Cardiac muscle cell (in vitro differentiated cells and primary cell): Measurements from ENCODE around the gene SNTA1. TPM values are rescaled to one million over a fixed set of nuclear protein-coding genes. Genes with fewer than 3 reads are reported as not detected.

Experiments
- DNase-seq, 2 donors: peaks; one replicate each; pipeline versions ENCODE4 v3.0.0 to v3.0.0-alpha.2; 2010 to 2017; ENCODE audit warnings: low read depth in 1 of 2, low spot score in 1 of 2
- H3K27ac ChIP-seq: fragments of 200-600 bp; sonication (generic); 2 replicates; pipeline ENCODE4 v1.5.1; 2016
- H3K27me3 ChIP-seq: fragments of 200-600 bp; sonication (generic); 2 replicates; pipeline ENCODE4 v1.6.0; 2016; ENCODE audit warnings: control low read depth
- H3K36me3 ChIP-seq: fragments of 200-600 bp; sonication (generic); 2 replicates; pipeline ENCODE4 v1.5.1; 2016; ENCODE audit warnings: control low read depth
- H3K4me1 ChIP-seq: fragments of 200-600 bp; sonication (generic); 2 replicates; pipeline ENCODE4 v1.8.1; 2017; ENCODE audit warnings: low read depth, mild to moderate bottlenecking, mixed run types
- H3K4me3 ChIP-seq: fragments of 200-600 bp; sonication (generic); 2 replicates; pipeline ENCODE4 v1.5.1; 2016; ENCODE audit warnings: mild to moderate bottlenecking
- H3K9me3 ChIP-seq: fragments of 200-600 bp; sonication (generic); 2 replicates; pipeline ENCODE4 v1.5.1; 2017; ENCODE audit warnings: low read depth, mild to moderate bottlenecking, control low read depth
- polyA plus RNA-seq: library from polyadenylated mRNA; unstranded; fragments of >200 nt; fragmentation: Nextera tagmentation; extraction: Ambion mirVana; gene quantifications from 2 replicates; pipeline ENCODE4 v1.2.1, GENCODE V29; 2016
- total RNA-seq: library from RNA; depleted of rRNA; stranded (reverse); fragments of >200 nt; gene quantifications from 2 replicates; pipeline ENCODE4 v1.2.3, GENCODE V29; 2016
- TF ChIP-seq, protein P1 (sequence below): IDR thresholded peaks from 2 replicates; pipeline ENCODE4 v1.5.1; 2012; ENCODE audit warnings: low read depth, mild to moderate bottlenecking, low read length

The SNTA1 gene
- total and polyA plus RNA-seq, 2 experiments from 2014 or later = 329 to 409 TPM

DNA sequence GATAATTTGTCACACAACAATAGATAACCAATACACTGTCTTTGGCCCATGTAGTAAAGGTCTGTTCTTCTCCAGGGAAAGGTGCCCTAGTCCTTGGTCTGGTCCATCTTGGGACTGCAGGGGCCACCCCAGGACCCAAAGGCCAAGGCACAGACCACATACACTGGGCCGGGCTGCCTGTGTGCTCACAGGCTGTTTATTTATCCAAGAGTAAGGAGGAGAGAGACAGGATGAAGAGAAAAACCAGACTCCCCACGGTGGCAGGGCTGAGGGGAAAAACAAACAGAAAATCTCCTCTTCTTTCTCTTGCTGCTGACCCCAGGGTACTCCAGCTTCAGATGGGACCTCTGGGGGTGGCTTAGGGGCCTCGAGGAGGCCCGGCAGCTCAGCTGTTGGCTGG, 35.8 kb downstream of the SNTA1 start:
- peaks cover 55% of the 10 kb centered on the region for H3K36me3 ChIP-seq
- DNase-seq = no peak
- no peaks in the 10 kb centered on the region for H3K9me3 ChIP-seq
- TF ChIP-seq, protein P1, sequence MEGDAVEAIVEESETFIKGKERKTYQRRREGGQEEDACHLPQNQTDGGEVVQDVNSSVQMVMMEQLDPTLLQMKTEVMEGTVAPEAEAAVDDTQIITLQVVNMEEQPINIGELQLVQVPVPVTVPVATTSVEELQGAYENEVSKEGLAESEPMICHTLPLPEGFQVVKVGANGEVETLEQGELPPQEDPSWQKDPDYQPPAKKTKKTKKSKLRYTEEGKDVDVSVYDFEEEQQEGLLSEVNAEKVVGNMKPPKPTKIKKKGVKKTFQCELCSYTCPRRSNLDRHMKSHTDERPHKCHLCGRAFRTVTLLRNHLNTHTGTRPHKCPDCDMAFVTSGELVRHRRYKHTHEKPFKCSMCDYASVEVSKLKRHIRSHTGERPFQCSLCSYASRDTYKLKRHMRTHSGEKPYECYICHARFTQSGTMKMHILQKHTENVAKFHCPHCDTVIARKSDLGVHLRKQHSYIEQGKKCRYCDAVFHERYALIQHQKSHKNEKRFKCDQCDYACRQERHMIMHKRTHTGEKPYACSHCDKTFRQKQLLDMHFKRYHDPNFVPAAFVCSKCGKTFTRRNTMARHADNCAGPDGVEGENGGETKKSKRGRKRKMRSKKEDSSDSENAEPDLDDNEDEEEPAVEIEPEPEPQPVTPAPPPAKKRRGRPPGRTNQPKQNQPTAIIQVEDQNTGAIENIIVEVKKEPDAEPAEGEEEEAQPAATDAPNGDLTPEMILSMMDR = no peak
- H3K27ac ChIP-seq = peak overlapping the region; percentile 54
- no peaks in the 10 kb centered on the region for H3K27me3 ChIP-seq
- no peaks in the 10 kb centered on the region for H3K4me1 ChIP-seq
- no peak overlapping the region for H3K4me3 ChIP-seq

DNA sequence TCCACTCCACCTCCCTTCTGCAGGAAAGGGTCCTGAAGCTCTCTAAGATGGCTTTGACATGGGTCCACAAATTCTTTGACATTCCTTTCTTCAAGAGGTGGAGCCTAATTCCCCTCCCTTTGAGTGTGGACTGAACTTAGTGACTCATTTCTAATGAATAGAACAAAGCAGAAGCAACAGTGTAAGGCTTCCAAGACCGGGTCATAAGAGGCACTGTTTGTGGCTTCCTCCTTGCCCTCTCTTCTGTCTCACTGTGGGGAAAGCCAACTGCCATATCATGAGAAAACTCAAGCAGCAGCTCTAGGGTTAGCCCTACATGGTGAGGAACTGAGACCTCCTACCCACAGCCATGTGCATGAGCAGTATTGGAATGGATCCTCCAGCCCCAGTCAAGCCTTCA, 36.3 kb downstream of the SNTA1 start:
- peaks cover 49% of the 10 kb centered on the region for H3K36me3 ChIP-seq
- peak in 1 of 2 donors; percentile 11 for DNase-seq
- H3K4me1 ChIP-seq = no peaks in the 10 kb centered on the region
- TF ChIP-seq, protein P1 = no peak
- no peaks in the 10 kb centered on the region for H3K9me3 ChIP-seq
- no peak overlapping the region for H3K4me3 ChIP-seq
- H3K27me3 ChIP-seq = no peaks in the 10 kb centered on the region
- peak overlapping the region; percentile 54 for H3K27ac ChIP-seq

DNA sequence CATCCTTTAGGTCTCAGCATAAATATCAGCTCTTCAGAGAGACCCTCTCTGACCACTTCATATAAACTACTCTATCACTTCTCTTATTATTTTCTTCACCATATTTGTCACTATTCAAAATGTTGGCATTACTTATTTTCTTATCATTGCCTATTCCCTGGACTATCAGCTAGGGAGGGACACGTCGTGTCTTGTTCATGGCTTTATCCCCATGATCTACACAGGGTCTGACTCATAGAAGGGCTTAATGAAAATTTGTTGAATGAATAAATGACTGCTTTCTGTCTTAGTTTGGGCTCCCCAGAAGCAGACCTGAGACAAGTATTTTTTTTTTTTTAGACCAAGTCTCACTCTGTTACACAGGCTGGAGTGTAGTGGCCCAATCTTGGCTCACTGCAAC, 39.3 kb downstream of the SNTA1 start:
- peak overlapping the region; percentile 4 for H3K27ac ChIP-seq
- no peak overlapping the region for H3K4me3 ChIP-seq
- no peaks in the 10 kb centered on the region for H3K9me3 ChIP-seq
- no peak for DNase-seq
- TF ChIP-seq, protein P1 = no peak
- no peaks in the 10 kb centered on the region for H3K27me3 ChIP-seq
- H3K4me1 ChIP-seq = peaks cover 6% of the 10 kb centered on the region
- H3K36me3 ChIP-seq = peaks cover 23% of the 10 kb centered on the region

DNA sequence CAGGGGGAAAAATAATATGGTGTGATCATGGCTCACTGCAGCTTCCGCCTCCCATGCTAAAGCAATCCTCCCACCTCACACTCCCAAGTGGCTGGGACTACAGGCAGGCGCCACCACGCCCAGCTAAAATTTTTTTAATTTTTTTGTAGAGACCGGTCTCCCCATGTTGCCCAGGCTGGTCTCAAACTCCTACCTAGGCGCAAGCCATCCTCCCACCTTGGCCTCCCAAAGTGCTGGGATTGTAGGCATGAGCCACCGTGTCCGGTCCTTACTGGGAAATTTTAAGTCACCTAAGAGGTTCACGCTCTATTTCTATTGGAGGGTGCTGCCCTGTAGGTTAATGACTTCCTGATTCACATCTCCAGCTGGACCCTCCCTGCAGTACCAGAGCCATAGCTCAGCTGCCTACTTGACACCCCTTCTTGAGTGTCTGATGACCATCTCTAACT, 41.6 kb downstream of the SNTA1 start:
- DNase-seq = peak in 1 of 2 donors; percentile 39
- Histone ChIP-seq H3K27ac (no peak overlapping the region), H3K36me3 (peaks cover 4% of the 10 kb centered on the region), H3K27me3 (no peaks in the 10 kb centered on the region), H3K4me3 (peak overlapping the region; percentile 91), H3K4me1 (peaks cover 6% of the 10 kb centered on the region), H3K9me3 (no peaks in the 10 kb centered on the region)
- TF ChIP-seq, protein P1 = no peak

DNA sequence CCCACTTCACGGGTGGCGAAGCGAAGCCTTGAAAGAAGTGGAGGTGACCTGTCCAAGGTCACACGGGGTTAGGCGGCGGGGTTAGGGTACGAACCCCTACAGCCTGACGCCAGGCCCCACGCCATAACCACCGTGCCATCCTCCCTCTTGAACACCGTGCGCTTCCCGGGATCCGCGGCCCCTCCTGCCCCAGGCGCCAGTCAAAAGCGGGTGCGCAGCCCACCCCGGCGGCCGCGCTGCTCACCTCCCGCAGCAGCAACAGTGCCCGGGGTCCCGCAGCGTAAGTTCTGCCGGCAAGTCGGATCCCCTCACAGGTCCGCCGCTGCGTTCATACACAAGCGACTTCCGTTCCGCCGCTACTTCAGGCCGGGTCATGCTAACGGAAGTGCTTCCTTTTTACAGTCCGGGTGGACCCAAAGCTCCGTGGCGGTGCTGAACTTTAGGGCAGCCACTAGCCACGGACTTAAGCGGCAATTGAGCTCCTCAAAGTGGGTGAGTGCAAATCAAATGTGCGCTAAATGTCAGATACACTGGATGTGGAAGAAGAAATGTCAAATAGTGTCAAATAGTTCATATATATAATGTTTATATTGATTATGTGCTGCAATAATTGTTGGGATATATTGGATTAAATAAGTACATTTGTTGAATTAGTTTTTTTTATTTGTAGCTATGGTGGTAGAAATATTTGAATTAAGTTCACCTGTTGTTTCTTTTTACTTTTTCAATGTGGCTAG, 42.2 kb downstream of the SNTA1 start, which contains the start of gene CDK5RAP1:
TSS of gene CDK5RAP1 (minus strand) at position 336 of the 737 bp plus-strand sequence. CDS start 4,455 bp downstream, outside the sequence.
- H3K27me3 ChIP-seq = no peaks in the 10 kb centered on the region
- H3K27ac ChIP-seq = peak within 1 kb of the TSS; percentile 42
- peaks cover 6% of the 10 kb centered on the region for H3K36me3 ChIP-seq
- no peaks in the 10 kb centered on the region for H3K9me3 ChIP-seq
- TF ChIP-seq, protein P1 = no peak
- peak; percentile 90 to 94 for DNase-seq
- H3K4me3 ChIP-seq = peak within 1 kb of the TSS; percentile 91
- peaks cover 6% of the 10 kb centered on the region for H3K4me1 ChIP-seq
